NCI-H524 treated with DMSO at 0.1 percent for 48 hours (cell line): ENCODE measurements around the gene TARBP2.
"Not testable (repeated sequence)": the region's sequence is repeated elsewhere in the genome, so short reads cannot be mapped to it uniquely, and the experiment has no call there.

Source experiments
- DNase-seq: peaks from one replicate; lab custom pipeline; 2025; lab: John Stamatoyannopoulos, UW

Gene TARBP2

GRCh38 chr12:53515291-53515680 lies 14.2 kb downstream of the TARBP2 start:
- no peak for DNase-seq

- peak; percentile 50 for DNase-seq
Observed at GRCh38 chr12:53516758-53517455, 15.8 kb downstream of the TARBP2 start.

- DNase-seq: no peak
Observed at GRCh38 chr12:53518381-53518780, 17.3 kb downstream of the TARBP2 start.

- DNase-seq: no peak
Observed at GRCh38 chr12:53523131-53523530, 22.0 kb downstream of the TARBP2 start.

GRCh38 chr12:53524476-53524875 lies 23.4 kb downstream of the TARBP2 start:
- DNase-seq: no peak

GRCh38 chr12:53530061-53530460 lies 29.0 kb downstream of the TARBP2 start:
- peak; percentile 51 for DNase-seq

GRCh38 chr12:53530920-53531319 lies 29.8 kb downstream of the TARBP2 start:
- DNase-seq: no peak

GRCh38 chr12:53532021-53532420 lies 30.9 kb downstream of the TARBP2 start:
- DNase-seq: peak; percentile 72

GRCh38 chr12:53532524-53533445 lies 31.7 kb downstream of the TARBP2 start:
- no peak for DNase-seq

- DNase-seq: no peak
Observed at GRCh38 chr12:53533471-53533870, 32.4 kb downstream of the TARBP2 start.

GRCh38 chr12:53536962-53537361 lies 35.9 kb downstream of the TARBP2 start:
- DNase-seq: no peak

- DNase-seq: no peak
Observed at GRCh38 chr12:53538209-53538689, 37.2 kb downstream of the TARBP2 start.

- no peak for DNase-seq
Observed at GRCh38 chr12:53539526-53539925, 38.4 kb downstream of the TARBP2 start.

GRCh38 chr12:53543539-53543938 lies 42.5 kb downstream of the TARBP2 start:
- DNase-seq: no peak

- DNase-seq: not testable (repeated sequence)
Observed at GRCh38 chr12:53548354-53548753, 47.3 kb downstream of the TARBP2 start.

- DNase-seq: not testable (repeated sequence)
Observed at GRCh38 chr12:53550131-53550530, 49.0 kb downstream of the TARBP2 start.

GRCh38 chr12:53550595-53550994 lies 49.5 kb downstream of the TARBP2 start:
- DNase-seq: no peak

GRCh38 chr12:53551889-53552291 lies 50.8 kb downstream of the TARBP2 start:
- DNase-seq: no peak

GRCh38 chr12:53552361-53553327 lies 51.6 kb downstream of the TARBP2 start:
- no peak for DNase-seq
